DND-41 (cell line): ENCODE data around the gene FERMT2.

ENCODE experiments used
- ATAC-seq: fragments of 200-7000 bp; cut with Tn5 transposase; 3 replicates; pipeline ENCODE4 v1.9.1; 2021; ENCODE audit warnings: low read depth; ENCODE audit not compliant: insufficient read depth
- DNase-seq: peaks from one replicate; pipeline ENCODE4 v3.0.0-alpha.2; 2020
- H2AFZ ChIP-seq: 2 replicates; pipeline ENCODE4 v1.6.0; 2012; ENCODE audit warnings: low read depth, low read length
- H3K27ac ChIP-seq: 2 replicates; pipeline ENCODE4 v1.5.1; 2012; ENCODE audit warnings: low read length, inconsistent platforms
- H3K27me3 ChIP-seq: fragments of 200-600 bp; sonication (generic); 2 replicates; pipeline ENCODE4 v1.6.0; 2012; ENCODE audit warnings: low read length, mild to moderate bottlenecking, inconsistent platforms; ENCODE audit not compliant: insufficient read depth, poor library complexity
- H3K36me3 ChIP-seq: 2 replicates; pipeline ENCODE4 v1.5.1; 2012; ENCODE audit warnings: low read length, inconsistent platforms; ENCODE audit not compliant: insufficient read depth
- H3K4me1 ChIP-seq: 2 replicates; pipeline ENCODE4 v1.5.1; 2012; ENCODE audit warnings: mild to moderate bottlenecking, low read length; ENCODE audit not compliant: insufficient read depth
- H3K4me2 ChIP-seq: 2 replicates; pipeline ENCODE4 v1.6.0; 2012; ENCODE audit warnings: mild to moderate bottlenecking, moderate library complexity, low read length, inconsistent platforms; ENCODE audit not compliant: insufficient read depth
- H3K4me3 ChIP-seq, 2 experiments: fragments of 200-600 bp in 1 of 2; shearing (Covaris generic) in 1 of 2; 2 replicates each; pipeline ENCODE4 v1.5.1; 2012 to 2016; ENCODE audit warnings: inconsistent platforms in 2 of 2, low read length in 2 of 2, mild to moderate bottlenecking in 2 of 2, low read depth in 1 of 2, moderate library complexity in 1 of 2
- H3K79me2 ChIP-seq: 2 replicates; pipeline ENCODE4 v1.6.0; 2012; ENCODE audit warnings: low read length, inconsistent platforms; ENCODE audit not compliant: insufficient read depth
- H3K9ac ChIP-seq: 2 replicates; pipeline ENCODE4 v1.6.0; 2012; ENCODE audit warnings: low read depth, mild to moderate bottlenecking, inconsistent platforms, low read length, moderate library complexity
- H3K9me3 ChIP-seq: 2 replicates; pipeline ENCODE4 v1.5.1; 2012; ENCODE audit warnings: low read length, moderate library complexity, mild to moderate bottlenecking, inconsistent platforms; ENCODE audit not compliant: insufficient read depth, severe bottlenecking
- H4K20me1 ChIP-seq: 2 replicates; pipeline ENCODE4 v1.6.0; 2012; ENCODE audit warnings: low read length; ENCODE audit not compliant: insufficient read depth
- CTCF ChIP-seq: IDR thresholded peaks from 2 replicates; pipeline ENCODE4 v1.5.1; 2012; ENCODE audit warnings: borderline replicate concordance, low read length, moderate library complexity, mild to moderate bottlenecking; ENCODE audit not compliant: poor library complexity, severe bottlenecking; ENCODE audit errors: extremely low read depth
- EZH2 ChIP-seq: IDR thresholded peaks from 3 replicates; pipeline ENCODE4 v1.6.1; 2012; ENCODE audit warnings: borderline replicate concordance, low read depth, mild to moderate bottlenecking, moderate library complexity, low read length, inconsistent platforms; ENCODE audit not compliant: severe bottlenecking

The FERMT2 gene

DNA sequence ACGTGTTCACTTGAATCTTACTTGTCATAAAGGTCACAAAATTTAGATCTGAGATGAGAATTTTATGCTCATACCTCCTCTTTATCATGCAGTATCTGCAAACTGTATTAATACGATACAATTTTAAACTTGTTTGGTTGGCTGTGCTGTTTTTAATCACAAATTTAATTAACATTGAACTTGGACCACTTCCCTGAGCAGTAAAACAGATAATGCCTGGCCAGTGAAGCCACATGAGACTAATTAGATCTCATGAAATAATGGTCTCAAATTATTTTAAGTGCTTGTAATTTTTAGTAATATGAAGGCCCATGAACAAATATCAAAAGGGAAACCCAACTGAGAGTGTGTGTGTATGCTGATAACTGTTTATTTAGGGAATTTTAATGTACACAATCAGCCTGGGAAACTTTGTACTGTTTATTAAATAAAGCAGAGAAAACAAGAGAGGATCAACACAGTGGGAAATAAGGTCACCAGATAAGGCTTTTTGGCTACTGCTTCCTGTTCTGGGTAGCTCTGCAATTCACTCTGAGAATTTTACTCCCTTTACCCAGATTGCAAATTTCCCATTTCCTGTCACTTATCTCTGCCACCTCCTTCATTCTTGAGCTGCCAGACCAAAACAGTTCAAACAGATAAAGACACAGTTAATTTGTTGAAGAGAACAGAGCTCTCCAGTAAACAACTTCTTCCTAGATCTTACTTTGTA, 97.9 kb downstream of the FERMT2 start:
- Histone ChIP-seq H4K20me1 (no peaks in the 10 kb centered on the region), H3K36me3 (peaks cover 7% of the 10 kb centered on the region; the same call in 1 of the 2 replicates), H2AFZ (no peak overlapping the region), H3K79me2 (no peaks in the 10 kb centered on the region), H3K9ac (no peak overlapping the region), H3K27me3 (no peaks in the 10 kb centered on the region), H3K9me3 (no peaks in the 10 kb centered on the region), H3K4me2 (no peak overlapping the region), H3K4me1 (peaks cover 19% of the 10 kb centered on the region), H3K27ac (peak overlapping the region; percentile 7), H3K4me3 (no peak overlapping the region)
- ATAC-seq (peak; percentile 81), DNase-seq (peak; percentile 12)
- TF ChIP-seq EZH2 (no peak), CTCF (no peak)

DNA sequence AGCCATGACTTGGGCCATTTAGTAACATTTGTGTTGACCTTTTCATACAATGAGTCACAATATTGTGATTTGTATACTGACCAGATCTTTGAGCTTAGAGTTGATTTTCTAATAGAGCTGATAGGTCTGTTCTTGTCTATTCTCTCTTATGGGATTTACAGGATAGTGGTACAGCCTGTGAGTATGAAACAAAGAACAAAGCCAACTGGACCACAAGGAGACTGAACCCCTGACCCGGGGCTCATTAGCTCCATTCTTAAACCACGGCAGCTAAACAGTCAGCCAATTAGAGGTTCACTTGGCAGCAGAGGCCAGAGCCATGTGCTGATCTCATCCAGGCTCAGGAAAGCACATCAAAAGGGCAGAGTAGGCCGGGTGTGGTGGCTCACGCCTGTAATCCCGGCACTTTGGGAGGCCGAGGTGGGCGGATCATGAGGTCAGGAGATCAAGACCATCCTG, 100.4 kb downstream of the FERMT2 start:
- DNase-seq (no peak), ATAC-seq (no peak)
- H3K9me3 ChIP-seq = no peaks in the 10 kb centered on the region
- H4K20me1 ChIP-seq = no peaks in the 10 kb centered on the region
- no peaks in the 10 kb centered on the region for H3K36me3 ChIP-seq
- H3K27ac ChIP-seq = no peak overlapping the region
- peaks cover 19% of the 10 kb centered on the region for H3K4me1 ChIP-seq
- H3K27me3 ChIP-seq = no peaks in the 10 kb centered on the region
- no peak overlapping the region for H3K9ac ChIP-seq
- no peak overlapping the region for H2AFZ ChIP-seq
- no peak overlapping the region for H3K4me2 ChIP-seq
- H3K79me2 ChIP-seq = no peaks in the 10 kb centered on the region
- TF ChIP-seq CTCF (no peak), EZH2 (no peak)
- no peak overlapping the region for H3K4me3 ChIP-seq

DNA sequence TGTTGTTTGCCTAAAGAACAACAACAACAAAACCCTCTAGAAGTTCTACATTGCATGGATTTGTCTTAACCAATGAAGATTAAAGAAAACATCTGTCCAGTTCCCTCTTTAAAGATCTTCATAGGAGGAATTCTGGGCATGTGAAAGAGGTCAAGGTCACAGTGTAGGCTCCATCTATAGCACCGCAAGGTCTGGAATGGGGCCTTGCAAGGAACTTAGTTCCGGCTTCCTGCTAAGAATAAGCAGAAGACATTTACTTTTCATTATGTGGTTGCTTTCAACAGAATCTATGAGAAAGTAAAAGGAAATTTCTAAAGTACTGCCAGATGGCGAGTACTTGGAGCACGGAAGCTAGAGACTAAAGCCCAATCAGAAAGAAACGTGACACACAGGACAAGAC, 102.2 kb downstream of the FERMT2 start:
- Histone ChIP-seq H3K36me3 (no peaks in the 10 kb centered on the region), H3K27ac (no peak overlapping the region), H3K9me3 (no peaks in the 10 kb centered on the region), H3K4me1 (peaks cover 14% of the 10 kb centered on the region), H3K9ac (no peak overlapping the region), H3K79me2 (no peaks in the 10 kb centered on the region), H3K4me3 (no peak overlapping the region), H3K27me3 (no peaks in the 10 kb centered on the region), H2AFZ (0 out of 2 replicates have a peak overlapping the region, but pooled peaks have one; percentile 43), H4K20me1 (no peaks in the 10 kb centered on the region), H3K4me2 (no peak overlapping the region)
- DNase-seq (no peak), ATAC-seq (no peak)
- TF ChIP-seq CTCF (no peak), EZH2 (no peak)
